Endothelial cell of umbilical vein (primary cell): Measurements from ENCODE around the gene EFCAB5. TPM values are rescaled to one million over a fixed set of nuclear protein-coding genes. Genes with fewer than 3 reads are reported as not detected.

Experiments used
- BruUV-seq: library from RNA; stranded (reverse); fragments of 400-500 nt; replicated peaks from 2 replicates; lab custom pipeline; 2021; lab: Mats Ljungman, UMichigan
- CTCF ChIA-PET: fragments of 300-600, 350-600 bp; sonication (Branson Sonifier 250); formaldehyde crosslinking; loops from one replicate; lab custom pipeline; 2021; ENCODE audit warnings: antibody characterized with exemption, inconsistent platforms; lab: Charles Lee
- POLR2A ChIA-PET: fragments of 300-600, 350-600 bp; sonication (Branson Sonifier 250); formaldehyde crosslinking; loops from one replicate; lab custom pipeline; 2021; ENCODE audit warnings: antibody characterized with exemption, inconsistent platforms; lab: Charles Lee
- DNase-seq: peaks from one replicate; pipeline ENCODE4 v3.0.0-alpha.2; 2011; ENCODE audit warnings: low read depth, low spot score
- FAIRE-seq: peaks from 2 replicates; lab custom pipeline; 2011; peaks lifted over from hg19 to GRCh38; lab: Jason Lieb, UNC
- H2AFZ ChIP-seq: 2 replicates; pipeline ENCODE4 v1.6.0; 2012; ENCODE audit warnings: low read depth, low read length, control low read depth, inconsistent platforms
- H3K27ac ChIP-seq: 2 replicates; pipeline ENCODE4 v1.5.1; 2011; ENCODE audit warnings: low read depth, mild to moderate bottlenecking, control low read depth, low read length, moderate library complexity; ENCODE audit not compliant: insufficient read depth
- H3K27me3 ChIP-seq, 2 experiments: 2 replicates each; pipeline versions ENCODE4 v1.6.0 to v1.6.1; 2011; ENCODE audit warnings: low read length in 2 of 2, mixed read lengths in 1 of 2; ENCODE audit not compliant: control insufficient read depth in 2 of 2, insufficient read depth in 2 of 2
- H3K36me3 ChIP-seq, 2 experiments: 2 replicates in 1 of 2; 3 replicates in 1 of 2; pipeline ENCODE4 v1.5.1; 2011; ENCODE audit warnings: low read length in 2 of 2, mild to moderate bottlenecking in 1 of 2, moderate library complexity in 1 of 2; ENCODE audit not compliant: control insufficient read depth in 2 of 2, insufficient read depth in 2 of 2; ENCODE audit errors: extremely low read depth in 1 of 2
- H3K4me1 ChIP-seq: 3 replicates; pipeline ENCODE4 v1.5.1; 2011; ENCODE audit warnings: mild to moderate bottlenecking, low read length; ENCODE audit not compliant: control insufficient read depth, insufficient read depth; ENCODE audit errors: extremely low read depth
- H3K4me2 ChIP-seq: 2 replicates; pipeline ENCODE4 v1.6.1; 2011; ENCODE audit warnings: low read length, control low read depth, mixed read lengths; ENCODE audit not compliant: insufficient read depth
- H3K4me3 ChIP-seq, 3 experiments: fragments of 200-600 bp in 1 of 3; sonication (generic), shearing (Covaris generic) in 1 of 3; replicated peaks in 1 of 3; 2 replicates each; pipeline ENCODE4 v1.5.1; 2011 to 2016; ENCODE audit warnings: control low read depth in 3 of 3, low read length in 3 of 3, mild to moderate bottlenecking in 2 of 3, inconsistent platforms in 1 of 3, low read depth in 1 of 3, moderate library complexity in 1 of 3; ENCODE audit not compliant: insufficient read depth in 1 of 3
- H3K79me2 ChIP-seq: 2 replicates; pipeline ENCODE4 v1.6.0; 2012; ENCODE audit warnings: low read length, inconsistent platforms; ENCODE audit not compliant: control insufficient read depth, insufficient read depth
- H3K9ac ChIP-seq: replicated peaks from 2 replicates; pipeline ENCODE3; 2011; ENCODE audit warnings: low read length, control low read depth; ENCODE audit not compliant: insufficient read depth; ENCODE audit errors: extremely low read depth
- H3K9me1 ChIP-seq: replicated peaks from 3 replicates; pipeline ENCODE4 v1.6.0; 2011; ENCODE audit warnings: mild to moderate bottlenecking, low read length; ENCODE audit not compliant: control insufficient read depth, insufficient read depth; ENCODE audit errors: extremely low read depth
- H3K9me3 ChIP-seq: replicated peaks from 2 replicates; pipeline ENCODE4 v1.5.1; 2012; ENCODE audit warnings: low read length, inconsistent platforms; ENCODE audit not compliant: control insufficient read depth, insufficient read depth
- H4K20me1 ChIP-seq: replicated peaks from 2 replicates; pipeline ENCODE3; 2011; ENCODE audit warnings: mild to moderate bottlenecking, low read length; ENCODE audit not compliant: control insufficient read depth, insufficient read depth; ENCODE audit errors: extremely low read depth
- CTCF ChIP-seq, 2 donors: IDR thresholded peaks; 1 replicate in 1 of 2; 2 replicates in 1 of 2; pipeline ENCODE4 v1.5.1; 2011; ENCODE audit warnings: low read length in 2 of 2, mild to moderate bottlenecking in 2 of 2, moderate library complexity in 2 of 2, control low read depth in 1 of 2, inconsistent platforms in 1 of 2, low read depth in 1 of 2; ENCODE audit not compliant: insufficient read depth in 1 of 2; ENCODE audit errors: extremely low read depth in 1 of 2
- EZH2 ChIP-seq: IDR thresholded peaks from 2 replicates; pipeline ENCODE4 v1.6.1; 2012; ENCODE audit warnings: borderline replicate concordance, low read depth, mild to moderate bottlenecking, moderate library complexity, low read length, inconsistent platforms; ENCODE audit not compliant: severe bottlenecking
- FOS ChIP-seq: IDR thresholded peaks from 2 replicates; pipeline ENCODE4 v1.6.1; 2011; ENCODE audit warnings: mild to moderate bottlenecking, low read length, moderate library complexity, borderline replicate concordance; ENCODE audit not compliant: insufficient read depth
- GATA2 ChIP-seq: IDR thresholded peaks from 2 replicates; pipeline ENCODE4 v1.7.0; 2011; ENCODE audit warnings: low read depth, mild to moderate bottlenecking, moderate library complexity, mixed read lengths, low read length; ENCODE audit not compliant: insufficient read length, insufficient read depth
- JUN ChIP-seq: IDR thresholded peaks from 2 replicates; pipeline ENCODE4 v1.6.1; 2011; ENCODE audit warnings: borderline replicate concordance, low read depth; ENCODE audit not compliant: insufficient read length, insufficient read depth
- MAX ChIP-seq: IDR thresholded peaks from 2 replicates; pipeline ENCODE4 v1.6.1; 2011; ENCODE audit not compliant: insufficient read depth, insufficient read length
- MYC ChIP-seq: IDR thresholded peaks from one replicate; pipeline ENCODE4 v1.6.1; 2011; ENCODE audit warnings: mild to moderate bottlenecking, low read depth, low read length
- POLR2A ChIP-seq: IDR thresholded peaks from 2 replicates; pipeline ENCODE4 v1.6.1; 2012; ENCODE audit warnings: low read depth, mild to moderate bottlenecking, control low read depth, low read length
- POLR2AphosphoS5 ChIP-seq: IDR thresholded peaks from 2 replicates; pipeline ENCODE4 v1.6.1; 2012; ENCODE audit warnings: low read depth, mild to moderate bottlenecking, control low read depth, low read length, moderate library complexity; ENCODE audit not compliant: insufficient read depth
- dilution Hi-C: fragments of 300-500 bp; cut with MboI; formaldehyde crosslinking; loops from one replicate; pipeline ENCODE4 v1.15.0; 2019; ENCODE audit warnings: low sequenced_read_pairs; ENCODE audit not compliant: extremely low pct_ligation_motif_present
- intact Hi-C: fragments of 100-400 bp; cut with micrococcal nuclease; formaldehyde crosslinking; loops from one replicate; pipeline ENCODE4 v1.10.0; 2022
- polyA plus RNA-seq, 4 experiments: library from polyadenylated mRNA; depleted of rRNA in 3 of 4; stranded (reverse) in 3 of 4; unstranded in 1 of 4; fragments of >200 nt; gene quantifications; 2 replicates each; pipeline versions ENCODE4 v1.2.1 to v1.2.3, GENCODE V29; 2011 to 2012; ENCODE audit warnings: missing spikeins in 1 of 4
- total RNA-seq: library from RNA; stranded (reverse); gene quantifications from 2 replicates; pipeline ENCODE4 v1.2.3, GENCODE V29; 2021

EFCAB5 gene
- total and polyA plus RNA-seq, 2 donors (not counting 3 experiments of a cell fraction or from before 2014, with no cell fraction given), result 0.04 to 0.40 TPM

- H3K36me3 ChIP-seq, result no peaks in the 10 kb centered on the region
- H2AFZ ChIP-seq, result no peak overlapping the region
- no peak overlapping the region for H3K27ac ChIP-seq
- dilution Hi-C loops, result no loop called here
- peaks cover 0 to 16% of the 10 kb centered on the region in 2 experiments for H3K27me3 ChIP-seq
- no peaks in the 10 kb centered on the region for H4K20me1 ChIP-seq
- no peaks in the 10 kb centered on the region for H3K4me1 ChIP-seq
- no peak overlapping the region for H3K9ac ChIP-seq
- H3K79me2 ChIP-seq, result no peaks in the 10 kb centered on the region
- DNase-seq, result no peak
- ChIA-PET CTCF (interaction anchor here (1.1 to 2.1 kb wide), 2 partner anchors 25 to 47 kb away, joined by 3 to 11 read pairs; no protein-coding TSS in a partner anchor), POLR2A (no interaction called here)
- no peak overlapping the region for H3K4me2 ChIP-seq
- intact Hi-C loops, result no loop called here
- no peak for FAIRE-seq
- no peak overlapping the region for H3K4me3 ChIP-seq
- H3K9me3 ChIP-seq, result no peaks in the 10 kb centered on the region
- no TSS peak for BruUV-seq
- no peak for TF ChIP-seq POLR2AphosphoS5
- TF ChIP-seq EZH2, result no peak
- TF ChIP-seq MYC, result no peak
- TF ChIP-seq FOS, result no peak
- TF ChIP-seq POLR2A, result no peak
- TF ChIP-seq MAX, result no peak
- no peak for TF ChIP-seq JUN
- no peak for TF ChIP-seq CTCF (IDR thresholded peaks at IDR 0.05; ENCODE audit: extremely low read depth in 1 of 2, insufficient read depth in 1 of 2, low read depth in 1 of 2, low read length in 2 of 2)
- TF ChIP-seq GATA2, result no peak
- no peaks in the 10 kb centered on the region for H3K9me1 ChIP-seq
These were observed 127.0 kb downstream of the EFCAB5 start for GRCh38 chr17:30068465-30068864.
